HG02588 (cell line): Measurements from ENCODE around the gene MIDN.

Source experiments
- ATAC-seq: cut with Tn5 transposase; IDR thresholded peaks from one replicate; pipeline ENCODE4 v1.9.1; 2021; ENCODE audit warnings: mild to moderate bottlenecking, moderate library complexity; ENCODE audit not compliant: unreplicated experiment

The MIDN gene

GRCh38 chr19:1256646-1257474 is 8.5 kb downstream of the MIDN start:
- ATAC-seq = no peak

- ATAC-seq = no peak
Observed at GRCh38 chr19:1257475-1258162, 9.2 kb downstream of the MIDN start.

GRCh38 chr19:1258163-1258492 is 9.7 kb downstream of the MIDN start:
- no peak for ATAC-seq

- ATAC-seq = no peak
Observed at GRCh38 chr19:1258707-1259205, 10.4 kb downstream of the MIDN start.

- ATAC-seq = no peak
Observed at GRCh38 chr19:1259206-1259875, 11.0 kb downstream of the MIDN start.

GRCh38 chr19:1259876-1260748 is 11.7 kb downstream of the MIDN start:
- peak; percentile 0 for ATAC-seq

- ATAC-seq = peak; percentile 63
Observed at GRCh38 chr19:1260749-1261537, 12.6 kb downstream of the MIDN start.

- no peak for ATAC-seq
Observed at GRCh38 chr19:1261538-1261797, 13.1 kb downstream of the MIDN start.

GRCh38 chr19:1261798-1262622 is 13.6 kb downstream of the MIDN start:
- no peak for ATAC-seq

- no peak for ATAC-seq
Observed at GRCh38 chr19:1262623-1263123, 14.3 kb downstream of the MIDN start.

GRCh38 chr19:1263188-1263587 is 14.8 kb downstream of the MIDN start:
- ATAC-seq = no peak

GRCh38 chr19:1264801-1265614 is 16.6 kb downstream of the MIDN start:
- ATAC-seq = no peak

- ATAC-seq = no peak
Observed at GRCh38 chr19:1265615-1266128, 17.3 kb downstream of the MIDN start.

- ATAC-seq = peak; percentile 25
Observed at GRCh38 chr19:1266129-1266915, 17.9 kb downstream of the MIDN start.

GRCh38 chr19:1266916-1267476 is 18.6 kb downstream of the MIDN start:
- ATAC-seq = peak; percentile 14

- ATAC-seq = no peak
Observed at GRCh38 chr19:1267477-1268225, 19.3 kb downstream of the MIDN start.
